GM19351 (cell line): ENCODE results near the gene SH3BGRL3.
A peak's percentile ranks its signal among the peaks of the same experiment; 100 is the strongest.
"Not testable (repeated sequence)": the region's sequence is repeated elsewhere in the genome, so short reads cannot be mapped to it uniquely, and the experiment has no call there.

Source experiments
- ATAC-seq: cut with Tn5 transposase; IDR thresholded peaks from one replicate; pipeline ENCODE4 v1.9.1; 2021; ENCODE audit warnings: mild to moderate bottlenecking, moderate library complexity; ENCODE audit not compliant: unreplicated experiment

The SH3BGRL3 gene

GRCh38 chr1:26279456-26280332 is at the start of gene SH3BGRL3:
TSS of gene SH3BGRL3 (plus strand) at chr1:26280086. CDS start at chr1:26280156, 70 bp downstream.
- ATAC-seq = peak; percentile 73

DNA sequence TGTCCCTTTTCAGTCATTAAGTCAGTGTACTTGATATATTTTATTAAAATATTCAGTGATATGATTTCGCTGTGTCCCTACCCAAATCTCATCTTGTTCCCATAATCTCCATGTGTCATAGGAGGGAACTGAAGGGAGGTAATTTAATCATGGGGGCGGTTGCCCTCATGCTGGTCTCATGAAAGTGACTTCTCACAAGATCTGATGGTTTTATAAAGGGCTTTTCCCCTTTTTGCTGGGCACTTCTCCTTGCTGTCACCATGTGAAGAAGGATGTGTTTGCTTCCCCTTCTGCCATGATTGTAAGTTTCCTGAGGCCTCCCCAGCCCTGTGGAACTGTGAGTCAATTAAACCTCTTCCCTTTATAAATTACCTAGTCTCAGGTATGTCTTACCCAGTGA is 49.2 kb upstream of the SH3BGRL3 start:
- ATAC-seq = not testable (repeated sequence)

GRCh38 chr1:26233903-26234643 is 45.8 kb upstream of the SH3BGRL3 start, which contains the start of gene CEP85:
TSS of gene CEP85 (plus strand) at chr1:26234200. CDS start at chr1:26239784, 5,584 bp downstream.
- peak; percentile 85 for ATAC-seq

DNA sequence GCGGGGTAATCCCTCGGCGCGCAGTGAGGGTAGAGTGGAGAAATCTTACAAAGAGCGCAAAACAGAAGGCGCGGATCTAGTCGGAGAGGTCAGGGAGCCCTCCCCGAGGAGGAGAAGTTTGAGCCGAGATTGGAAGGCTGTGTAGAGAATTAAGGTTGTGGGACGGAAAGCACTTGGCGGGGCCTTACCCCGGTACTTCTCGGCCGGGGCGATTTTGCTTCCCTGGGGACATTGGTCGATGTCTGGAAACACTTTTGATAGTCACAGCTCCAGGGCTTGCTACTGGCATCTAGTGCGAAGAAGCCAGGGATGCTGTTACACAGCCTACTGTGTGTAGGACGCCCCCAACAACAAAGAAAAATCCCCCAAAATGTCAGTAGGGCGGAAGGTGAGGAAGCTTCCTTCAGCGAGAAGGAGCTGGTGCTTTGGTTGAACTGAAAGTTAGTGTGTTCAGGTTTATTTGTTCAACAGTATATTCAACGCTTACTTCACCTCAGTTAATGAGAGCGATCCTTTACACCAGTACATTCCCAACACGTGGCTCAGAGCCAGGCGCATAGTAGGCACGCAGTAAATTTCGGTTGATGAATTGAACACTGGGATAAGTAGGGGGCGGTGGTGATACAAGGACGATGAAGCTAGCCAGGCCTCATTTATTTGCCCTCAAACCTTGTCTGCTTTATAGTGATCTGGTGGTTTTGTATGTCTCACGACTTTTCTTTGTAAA is 45.1 kb upstream of the SH3BGRL3 start:
- no peak for ATAC-seq

DNA sequence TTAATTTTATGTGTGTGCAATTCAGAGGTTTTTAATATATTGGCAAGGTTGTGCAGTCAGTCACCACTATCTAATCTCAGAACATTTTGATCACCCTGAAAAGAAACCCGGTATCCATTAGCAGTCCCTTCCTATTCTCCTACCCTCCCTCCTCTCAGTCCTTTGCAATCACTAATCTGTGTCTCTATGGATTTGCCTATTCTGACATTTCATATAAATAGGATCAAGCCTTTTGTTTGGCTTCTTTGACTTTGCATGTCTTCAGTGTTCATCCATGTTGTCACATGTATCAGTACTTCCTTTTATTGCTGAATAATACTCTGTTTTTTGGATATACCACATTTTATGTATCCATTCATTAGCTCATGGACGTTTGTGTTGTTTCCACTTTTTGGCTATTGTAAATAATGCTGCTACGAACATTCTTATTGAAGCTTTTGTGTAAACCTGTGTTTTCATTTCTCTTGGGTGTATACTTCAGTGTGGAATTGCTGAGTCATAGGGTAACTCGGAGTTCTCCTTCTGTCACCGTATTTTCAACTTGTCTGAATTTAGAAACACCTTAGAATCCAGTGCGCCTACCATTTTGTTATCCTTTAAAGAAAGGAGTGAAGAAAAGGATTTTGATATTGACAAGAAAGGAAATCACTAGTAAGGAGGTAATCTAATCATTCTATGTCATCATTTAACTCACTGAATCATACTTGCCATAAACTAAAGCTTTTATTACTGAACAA is 42.5 kb upstream of the SH3BGRL3 start:
- ATAC-seq = no peak

DNA sequence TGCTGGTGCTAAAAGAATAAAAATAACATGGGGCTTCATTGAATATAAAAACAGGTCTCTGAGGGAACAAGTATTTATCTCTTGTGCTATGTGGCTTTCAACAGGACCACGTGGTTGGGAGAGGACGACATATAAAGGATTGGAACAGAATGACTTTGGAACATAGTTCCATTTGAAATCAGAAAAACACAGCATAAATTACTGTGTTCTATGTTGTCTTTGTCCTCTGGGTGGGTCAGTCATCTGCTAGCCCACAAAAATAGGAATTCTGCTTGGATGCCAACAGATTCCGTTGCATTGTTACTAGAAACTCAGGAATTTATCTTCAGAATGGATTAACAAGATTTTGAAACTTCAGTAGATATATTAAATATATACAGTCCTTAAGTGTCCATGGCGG is 40.0 kb upstream of the SH3BGRL3 start:
- ATAC-seq = no peak

DNA sequence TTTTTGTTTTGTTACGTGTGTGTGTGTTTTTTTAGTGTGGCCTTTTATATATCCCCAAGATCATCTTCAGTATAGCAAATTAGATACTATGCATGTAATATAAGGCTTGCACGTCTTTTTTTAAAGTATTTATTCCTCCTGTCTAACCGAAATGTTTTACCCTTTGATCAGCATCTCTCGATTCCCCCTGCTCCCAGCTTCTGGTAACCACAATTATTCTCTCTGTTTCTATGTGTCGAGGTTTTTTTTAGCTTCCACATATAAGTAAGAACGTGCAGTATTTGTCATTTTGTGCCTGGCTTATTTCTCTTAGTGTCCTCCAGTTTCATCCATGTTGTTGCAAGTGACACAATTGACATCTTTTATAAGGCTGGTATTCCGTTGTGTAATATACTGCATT is 27.2 kb upstream of the SH3BGRL3 start:
- no peak for ATAC-seq

DNA sequence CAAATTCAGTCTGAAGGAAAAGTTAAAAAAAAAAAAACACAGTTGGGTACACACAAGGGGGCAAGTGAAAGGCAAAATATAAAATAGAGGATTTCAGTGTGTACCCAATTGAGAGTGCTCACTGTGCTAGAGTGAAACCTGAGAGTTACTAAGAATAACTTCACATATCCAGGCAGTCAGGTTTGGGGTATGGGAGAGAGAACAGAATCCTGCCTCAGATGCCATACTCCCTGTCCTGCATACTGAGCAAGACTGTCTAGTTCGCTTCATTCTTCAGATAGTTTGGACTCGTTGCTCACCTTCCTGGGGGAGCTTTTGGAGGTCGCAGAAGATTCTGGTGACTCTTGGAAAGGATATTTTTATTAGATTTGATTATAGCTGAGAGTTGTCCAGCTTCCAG is 25.5 kb upstream of the SH3BGRL3 start:
- ATAC-seq = no peak

DNA sequence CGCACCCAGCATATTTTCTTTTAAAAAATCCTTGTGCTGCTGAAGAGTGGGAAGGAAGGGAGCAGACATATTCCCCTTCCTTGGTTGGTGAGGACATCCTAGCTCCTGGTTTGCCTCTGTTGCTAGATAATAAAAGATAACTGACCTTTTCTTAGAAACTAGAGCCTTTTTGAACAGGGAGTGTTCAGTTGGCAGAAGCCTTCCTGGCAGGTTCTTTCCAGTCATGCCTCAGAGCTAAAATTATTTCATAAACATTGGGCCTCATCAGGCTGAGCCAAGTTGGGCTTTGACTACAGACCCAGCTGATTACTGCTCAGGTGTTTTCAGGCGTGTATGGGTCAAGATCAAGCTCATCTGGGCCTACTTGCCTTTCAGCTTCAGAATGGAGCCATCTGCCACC is 22.7 kb upstream of the SH3BGRL3 start:
- no peak for ATAC-seq

DNA sequence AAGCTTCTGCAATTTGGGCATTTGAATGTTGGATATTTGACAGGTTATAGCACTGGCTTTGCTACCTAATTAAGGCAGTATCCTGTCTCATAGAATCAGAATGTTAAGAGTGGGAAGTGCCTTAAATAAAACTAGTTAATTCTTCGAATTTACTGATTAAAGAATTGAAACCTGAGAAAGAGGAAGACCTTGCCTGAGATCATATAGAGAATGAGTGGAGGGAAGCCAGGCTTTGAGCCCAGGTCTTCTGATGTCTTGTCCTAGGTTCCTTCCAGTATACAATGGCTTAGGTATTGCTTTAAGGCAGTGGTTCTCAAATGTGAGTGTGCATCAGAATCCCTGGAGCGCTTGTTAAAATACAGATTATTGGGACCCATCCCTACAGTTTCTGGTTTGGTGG is 20.9 kb upstream of the SH3BGRL3 start:
- ATAC-seq = no peak

GRCh38 chr1:26259578-26259977 is 20.3 kb upstream of the SH3BGRL3 start:
- no peak for ATAC-seq

DNA sequence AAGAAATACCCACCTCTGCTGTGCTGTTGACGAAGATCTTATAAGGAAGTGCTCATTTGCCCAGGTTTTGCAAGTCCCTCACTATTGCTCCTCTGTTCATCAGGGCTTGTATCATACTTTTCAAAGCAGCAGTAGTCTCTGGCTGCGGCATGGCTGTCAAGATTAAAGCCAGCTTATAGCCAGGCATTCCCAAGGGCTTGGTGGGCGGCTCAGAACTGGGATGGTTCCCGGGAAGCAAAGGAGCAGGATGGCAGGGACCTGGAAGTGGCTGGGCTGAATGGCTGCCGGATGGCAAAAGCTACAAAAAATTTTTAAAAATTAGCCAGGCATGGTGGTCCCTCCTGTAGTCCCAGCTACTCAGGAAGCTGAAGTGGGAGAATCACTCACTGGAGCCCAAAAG is 16.7 kb upstream of the SH3BGRL3 start:
- no peak for ATAC-seq

- no peak for ATAC-seq
Observed at GRCh38 chr1:26265405-26265804, 14.5 kb upstream of the SH3BGRL3 start.

- no peak for ATAC-seq
Observed at GRCh38 chr1:26268290-26269197, 11.3 kb upstream of the SH3BGRL3 start.

DNA sequence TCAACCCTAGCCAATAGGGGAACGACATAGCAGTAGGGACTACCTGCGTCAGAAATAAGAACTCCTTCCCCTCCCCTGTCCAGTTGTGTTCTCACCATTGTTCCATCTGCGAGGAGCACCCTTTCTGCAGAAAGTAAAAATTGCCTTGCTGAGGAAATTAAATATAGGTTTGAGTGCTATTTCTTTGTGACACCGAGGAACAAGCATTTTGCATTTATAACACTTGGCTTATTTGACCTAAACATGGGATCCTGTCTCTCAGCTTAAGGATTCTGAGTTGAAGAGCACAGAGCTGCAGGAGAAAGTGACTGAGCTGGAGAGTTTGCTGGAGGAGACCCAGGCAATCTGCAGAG is 10.7 kb upstream of the SH3BGRL3 start:
- no peak for ATAC-seq

DNA sequence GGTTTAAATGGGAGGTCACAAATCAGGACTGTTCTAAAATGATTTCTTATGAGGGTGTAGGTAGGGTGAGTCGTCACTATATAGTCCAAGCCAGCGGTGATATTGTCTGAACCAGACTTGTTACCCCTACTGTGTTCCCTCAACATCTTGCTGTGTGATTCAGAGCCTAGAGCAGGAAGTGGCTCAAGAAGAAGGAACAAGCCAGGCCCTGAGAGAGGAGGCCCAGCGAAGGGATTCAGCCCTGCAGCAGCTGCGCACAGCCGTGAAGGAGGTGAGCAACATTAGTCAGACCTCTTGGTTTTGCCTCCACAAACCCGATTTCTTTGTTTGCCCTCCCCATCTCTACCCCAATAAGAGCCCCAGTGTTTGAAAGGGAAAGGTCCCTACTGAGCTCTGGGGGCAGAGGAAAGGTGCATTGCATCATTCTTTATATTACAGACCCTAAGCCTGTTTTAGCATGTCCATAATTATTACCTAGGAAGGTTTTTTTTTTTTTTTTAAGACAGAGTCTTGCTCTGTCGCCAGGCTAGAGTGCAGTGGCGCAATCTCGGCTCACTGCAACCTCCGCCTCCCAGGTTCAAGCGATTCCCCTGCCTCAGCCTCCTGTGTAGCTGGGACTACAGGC is 5.0 kb upstream of the SH3BGRL3 start:
- ATAC-seq = no peak

DNA sequence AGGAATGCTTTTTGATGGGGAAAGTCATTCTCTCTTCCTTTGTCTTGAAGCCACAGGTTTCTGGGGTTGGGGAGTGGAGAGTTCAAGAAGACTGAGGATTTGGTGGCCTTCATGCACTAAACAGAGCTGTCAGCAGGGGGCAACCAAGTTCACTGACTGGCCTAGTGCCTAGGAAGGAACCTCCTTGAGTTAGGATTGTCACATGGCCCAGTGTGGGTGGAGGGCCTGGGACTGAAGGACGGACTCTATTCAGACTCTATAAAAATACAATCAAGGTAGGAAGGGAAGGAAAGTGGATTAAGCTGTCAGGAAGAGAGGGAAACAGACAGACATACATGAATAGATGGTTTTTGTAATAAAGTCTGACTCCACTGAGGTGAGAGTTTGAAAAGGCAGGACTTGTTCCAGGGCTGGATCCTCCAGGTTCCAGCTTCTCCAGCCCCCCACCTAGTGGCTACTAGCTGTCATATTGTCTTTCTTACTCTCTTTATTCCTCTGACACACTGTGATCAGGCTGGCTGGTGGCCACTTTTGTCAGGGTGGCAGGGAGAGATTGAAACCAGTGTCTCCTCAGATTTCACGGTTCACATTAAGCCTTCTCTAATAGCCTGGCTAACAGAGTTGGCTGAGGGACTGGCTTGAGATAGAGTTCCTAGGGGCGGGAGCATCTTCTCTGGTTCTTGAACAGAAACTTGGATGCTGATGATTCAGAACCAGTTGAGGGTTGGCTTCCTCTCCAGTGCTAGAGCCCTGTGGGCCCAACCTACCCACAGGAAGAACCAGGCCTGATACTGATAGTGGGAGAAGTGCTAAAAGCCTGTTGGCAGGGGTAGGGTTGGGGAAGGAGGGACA is 4.1 kb upstream of the SH3BGRL3 start:
- ATAC-seq = peak; percentile 36

DNA sequence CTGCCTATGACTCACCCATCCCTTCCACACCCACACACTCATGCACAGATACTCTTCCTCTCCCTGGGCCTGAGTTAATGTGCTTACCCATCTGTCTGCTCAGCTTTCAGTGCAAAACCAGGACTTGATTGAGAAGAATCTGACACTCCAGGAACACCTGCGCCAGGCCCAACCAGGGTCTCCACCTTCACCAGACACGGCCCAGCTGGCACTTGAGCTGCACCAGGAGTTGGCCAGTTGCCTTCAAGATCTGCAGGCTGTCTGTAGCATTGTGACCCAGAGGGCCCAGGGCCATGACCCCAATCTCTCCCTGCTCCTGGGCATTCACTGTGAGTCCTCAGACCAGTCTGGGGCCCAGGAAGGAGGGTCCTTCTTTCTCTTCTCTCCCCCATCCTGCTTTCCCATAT is 3.5 kb upstream of the SH3BGRL3 start:
- no peak for ATAC-seq
